Esophagus muscularis mucosa (tissue), 3 donors: Measurements from ENCODE around the gene KANK4.

Experiments
- POLR2AphosphoS5 ChIP-seq, 2 donors: sonication (generic); formaldehyde crosslinking; IDR thresholded peaks; one replicate each; pipeline ENCODE4 v1.6.1; 2017; ENCODE audit warnings: antibody characterized with exemption in 2 of 2
- TF ChIP-seq, protein P1 (sequence below), 3 experiments: fragments of 200-600 bp in 2 of 3; fragments of 450-650 bp in 1 of 3; sonication (generic) in 2 of 3; IDR thresholded peaks; one replicate each; pipeline ENCODE4 v1.5.1; 2017 to 2019; ENCODE audit warnings: antibody characterized with exemption in 3 of 3, mild to moderate bottlenecking in 2 of 3, moderate library complexity in 1 of 3

GRCh38 chr1:62229468-62229867, 89.8 kb downstream of the KANK4 start:
- TF ChIP-seq POLR2AphosphoS5 (IDR thresholded peaks at IDR 0.05), result no peak
- TF ChIP-seq, protein P1, sequence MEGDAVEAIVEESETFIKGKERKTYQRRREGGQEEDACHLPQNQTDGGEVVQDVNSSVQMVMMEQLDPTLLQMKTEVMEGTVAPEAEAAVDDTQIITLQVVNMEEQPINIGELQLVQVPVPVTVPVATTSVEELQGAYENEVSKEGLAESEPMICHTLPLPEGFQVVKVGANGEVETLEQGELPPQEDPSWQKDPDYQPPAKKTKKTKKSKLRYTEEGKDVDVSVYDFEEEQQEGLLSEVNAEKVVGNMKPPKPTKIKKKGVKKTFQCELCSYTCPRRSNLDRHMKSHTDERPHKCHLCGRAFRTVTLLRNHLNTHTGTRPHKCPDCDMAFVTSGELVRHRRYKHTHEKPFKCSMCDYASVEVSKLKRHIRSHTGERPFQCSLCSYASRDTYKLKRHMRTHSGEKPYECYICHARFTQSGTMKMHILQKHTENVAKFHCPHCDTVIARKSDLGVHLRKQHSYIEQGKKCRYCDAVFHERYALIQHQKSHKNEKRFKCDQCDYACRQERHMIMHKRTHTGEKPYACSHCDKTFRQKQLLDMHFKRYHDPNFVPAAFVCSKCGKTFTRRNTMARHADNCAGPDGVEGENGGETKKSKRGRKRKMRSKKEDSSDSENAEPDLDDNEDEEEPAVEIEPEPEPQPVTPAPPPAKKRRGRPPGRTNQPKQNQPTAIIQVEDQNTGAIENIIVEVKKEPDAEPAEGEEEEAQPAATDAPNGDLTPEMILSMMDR (IDR thresholded peaks at IDR 0.05), result no peak
